Germinal center (tissue), 1 donor: ENCODE measurements around the gene GPAM.
"Not testable (repeated sequence)": the region's sequence is repeated elsewhere in the genome, so short reads cannot be mapped to it uniquely, and the experiment has no call there.

ENCODE experiments used
- DNase-seq: peaks from one replicate; pipeline ENCODE4 v3.0.0; 2012; ENCODE audit warnings: mixed read lengths, low spot score

GPAM gene

DNA sequence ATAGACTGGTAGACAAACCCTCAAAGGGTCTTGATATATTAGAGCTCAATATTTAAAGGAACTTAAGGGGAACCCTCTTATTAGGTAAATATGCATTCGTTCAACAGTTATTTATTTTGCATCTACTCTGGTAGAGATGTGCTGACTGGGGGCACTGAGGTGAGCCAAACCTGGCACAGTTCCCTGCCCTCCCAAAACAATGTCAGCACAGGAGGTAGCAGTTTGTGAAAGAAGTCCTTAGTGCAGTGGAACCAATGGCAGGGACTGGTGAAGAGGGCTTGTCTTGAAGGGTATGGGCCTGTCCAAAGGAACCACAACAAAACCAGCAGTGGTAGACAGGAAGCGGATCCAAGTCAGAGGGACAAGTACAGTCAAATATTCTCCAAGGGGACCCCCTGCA lies 32.6 kb upstream of the GPAM start:
- DNase-seq, result no peak

DNA sequence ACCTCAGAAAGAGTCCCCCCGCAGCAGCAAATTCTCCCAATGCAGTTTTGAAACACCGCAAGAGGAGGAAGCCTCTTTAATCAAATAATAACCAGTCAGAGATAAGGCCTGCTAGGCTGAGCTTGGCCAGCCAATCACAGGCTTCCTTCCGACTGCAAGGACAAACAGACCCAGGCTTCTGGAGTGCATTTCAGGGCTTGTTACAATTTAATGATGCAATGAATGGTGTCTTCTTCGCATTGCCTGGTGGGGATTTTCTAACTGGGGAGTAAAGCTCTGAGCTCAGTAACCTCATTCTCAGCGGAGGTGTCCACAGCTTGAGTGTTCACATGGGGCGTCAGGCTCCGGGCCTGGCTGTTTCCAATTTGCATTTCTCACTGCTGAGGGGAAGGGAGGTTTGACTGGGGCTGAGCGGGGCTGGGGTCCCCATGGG lies 31.8 kb upstream of the GPAM start:
- DNase-seq, result peak; percentile 44

DNA sequence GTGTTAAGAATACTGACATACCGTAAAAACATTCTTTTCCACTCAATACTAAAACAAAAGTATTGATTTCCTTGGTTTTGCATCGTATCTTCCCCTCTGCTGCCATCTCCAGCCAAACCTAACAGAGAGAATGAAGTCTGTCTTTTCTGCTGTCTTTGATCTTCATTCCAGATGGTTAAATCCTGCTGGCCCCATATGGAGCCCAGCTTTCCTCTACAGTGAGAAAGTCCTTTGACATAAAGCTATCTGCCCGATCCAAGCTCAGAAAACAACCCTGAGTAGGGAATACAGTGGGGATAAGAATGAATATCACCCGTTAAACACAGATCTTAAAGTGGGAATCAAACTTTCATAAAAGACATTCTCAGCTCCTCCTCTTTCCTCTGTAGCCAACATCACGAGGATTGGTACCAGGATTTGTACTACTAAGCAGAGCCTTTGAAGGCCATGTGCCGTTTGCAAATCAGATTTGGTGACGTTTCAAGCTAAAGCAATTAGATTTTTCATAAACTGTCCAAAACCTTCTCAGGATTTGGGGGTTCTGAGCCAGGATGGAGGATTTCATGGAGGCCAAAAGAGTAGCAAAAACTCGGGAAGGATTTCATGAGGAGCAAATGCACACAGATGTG lies 30.8 kb upstream of the GPAM start:
- DNase-seq, result no peak

DNA sequence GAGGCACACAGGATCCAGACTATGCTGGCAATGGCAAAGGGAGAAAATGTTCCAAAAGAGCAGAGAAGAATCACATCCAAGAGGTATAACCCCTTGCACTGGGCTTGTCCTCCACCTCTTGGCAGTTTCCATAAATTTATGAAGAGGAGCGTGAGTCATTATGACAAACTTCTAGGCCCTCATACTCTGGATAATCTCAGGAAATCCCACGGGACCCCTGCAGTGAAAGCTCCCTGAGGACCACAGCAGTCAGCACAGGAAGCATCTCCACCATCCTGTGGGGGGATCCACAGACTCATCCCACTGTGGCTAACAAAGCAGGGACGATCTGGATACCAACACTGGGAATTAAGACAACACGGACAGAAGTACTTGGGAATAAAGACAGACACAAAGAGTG lies 30.3 kb upstream of the GPAM start:
- DNase-seq, result no peak

DNA sequence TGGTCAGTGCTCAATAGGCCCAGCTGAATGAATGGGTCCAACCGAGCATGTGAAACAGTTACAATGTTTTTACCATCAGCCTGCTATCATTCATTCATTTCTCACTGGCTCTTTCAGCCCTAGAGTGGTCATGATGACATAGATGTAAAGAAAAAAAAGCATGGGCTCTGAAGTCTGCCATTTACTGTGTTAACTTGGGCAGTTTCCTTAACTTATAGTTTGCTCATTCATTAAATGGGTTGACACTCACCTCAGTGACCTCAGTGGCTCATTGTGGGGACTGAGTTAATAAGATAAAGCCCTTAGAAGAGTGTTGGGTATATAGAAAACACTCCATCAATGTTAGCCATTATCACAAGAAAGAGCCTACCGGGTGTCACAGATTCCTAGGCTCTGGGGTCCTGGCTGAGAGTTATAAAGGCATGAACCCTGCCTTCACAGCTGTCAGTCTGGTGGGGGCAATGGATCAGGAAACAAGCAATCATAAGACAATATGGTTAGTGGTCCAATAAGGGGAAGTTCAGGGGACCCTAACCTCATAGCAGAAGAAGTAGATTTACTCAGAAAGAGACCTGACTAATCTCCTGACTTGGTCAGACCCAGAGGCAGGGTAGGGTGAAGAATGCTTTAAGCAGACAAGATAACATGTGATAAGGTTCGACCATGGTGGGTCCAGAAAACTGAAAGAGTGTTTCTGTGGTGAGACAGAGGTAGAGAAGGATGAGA lies 29.7 kb upstream of the GPAM start:
- DNase-seq, result no peak

DNA sequence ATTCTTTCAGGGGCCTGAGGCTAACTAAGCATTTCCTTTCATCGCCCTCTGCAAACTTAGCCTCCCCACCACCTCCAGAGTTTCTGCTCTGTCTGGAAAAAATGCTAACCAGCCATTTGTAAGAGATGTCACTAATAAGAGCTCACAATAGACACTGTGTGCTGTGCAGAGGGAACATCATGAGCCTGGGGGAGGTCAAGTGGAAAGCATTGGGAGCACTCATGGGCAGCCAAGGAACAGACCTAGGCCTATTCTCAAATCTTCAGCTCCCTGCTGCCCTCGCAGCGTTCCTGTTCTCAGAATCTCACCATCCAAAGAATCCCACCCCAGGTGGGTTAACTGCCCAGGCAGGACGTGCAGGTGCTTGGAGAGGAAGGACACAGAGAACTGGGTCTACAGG lies 27.1 kb upstream of the GPAM start:
- no peak for DNase-seq

DNA sequence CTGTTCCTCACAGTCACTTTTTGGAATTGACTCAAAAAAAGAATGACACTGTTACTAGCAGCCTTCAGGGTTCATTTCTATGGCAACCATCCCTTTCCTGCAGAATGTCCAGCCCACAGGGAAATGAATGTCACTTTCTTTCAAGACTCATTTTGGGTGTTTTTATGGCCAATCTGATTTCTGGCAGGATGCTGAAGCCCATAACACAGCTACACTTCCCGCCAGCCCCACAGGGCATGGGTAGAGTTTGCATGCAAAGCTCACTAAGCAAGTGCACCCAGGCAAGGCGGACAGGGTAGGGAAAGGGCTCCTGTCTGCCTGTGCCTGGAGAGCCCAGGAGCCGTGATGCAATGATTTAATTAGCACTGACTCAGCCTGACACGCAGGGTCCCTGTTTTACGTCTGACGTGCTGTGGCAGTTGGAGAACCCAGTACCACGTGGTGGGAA lies 26.1 kb upstream of the GPAM start:
- DNase-seq, result no peak

DNA sequence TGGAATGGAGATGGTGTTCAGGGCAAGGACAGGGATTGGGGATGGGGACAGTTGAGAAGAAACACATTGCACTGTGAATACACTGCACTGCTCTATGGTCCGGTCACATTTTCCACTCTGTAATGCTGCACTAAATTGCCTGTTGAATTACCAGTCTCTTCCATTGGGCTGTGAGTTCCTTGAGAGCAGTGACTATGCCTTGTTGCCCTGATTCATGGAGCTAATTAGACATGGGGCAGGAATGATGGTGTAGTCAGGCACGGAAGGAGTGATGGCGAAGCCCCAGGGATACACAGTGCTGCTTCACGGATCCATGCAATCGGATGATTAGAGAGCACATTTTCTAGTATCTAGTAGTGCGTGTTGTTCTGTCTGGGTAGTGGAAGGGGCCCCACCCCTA lies 25.4 kb upstream of the GPAM start:
- no peak for DNase-seq

DNA sequence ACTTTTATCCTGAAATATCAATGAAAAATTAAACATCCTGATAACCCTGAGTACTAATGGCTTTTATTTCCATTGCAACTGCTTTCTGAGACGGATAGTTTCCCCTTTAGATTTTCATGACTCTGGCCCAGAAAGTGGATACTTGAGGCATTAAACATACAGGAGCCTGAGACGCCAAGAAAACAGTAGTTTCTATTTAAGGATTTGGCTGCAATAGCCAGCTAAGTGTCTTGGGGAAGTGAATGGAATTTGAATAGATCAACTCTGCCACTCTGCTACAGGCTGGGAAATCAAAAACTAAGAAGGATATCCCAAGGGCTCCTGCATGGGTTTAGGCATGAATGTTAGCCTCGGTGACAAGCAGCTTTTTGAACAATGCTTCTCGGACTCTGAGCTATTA lies 24.7 kb upstream of the GPAM start:
- no peak for DNase-seq

DNA sequence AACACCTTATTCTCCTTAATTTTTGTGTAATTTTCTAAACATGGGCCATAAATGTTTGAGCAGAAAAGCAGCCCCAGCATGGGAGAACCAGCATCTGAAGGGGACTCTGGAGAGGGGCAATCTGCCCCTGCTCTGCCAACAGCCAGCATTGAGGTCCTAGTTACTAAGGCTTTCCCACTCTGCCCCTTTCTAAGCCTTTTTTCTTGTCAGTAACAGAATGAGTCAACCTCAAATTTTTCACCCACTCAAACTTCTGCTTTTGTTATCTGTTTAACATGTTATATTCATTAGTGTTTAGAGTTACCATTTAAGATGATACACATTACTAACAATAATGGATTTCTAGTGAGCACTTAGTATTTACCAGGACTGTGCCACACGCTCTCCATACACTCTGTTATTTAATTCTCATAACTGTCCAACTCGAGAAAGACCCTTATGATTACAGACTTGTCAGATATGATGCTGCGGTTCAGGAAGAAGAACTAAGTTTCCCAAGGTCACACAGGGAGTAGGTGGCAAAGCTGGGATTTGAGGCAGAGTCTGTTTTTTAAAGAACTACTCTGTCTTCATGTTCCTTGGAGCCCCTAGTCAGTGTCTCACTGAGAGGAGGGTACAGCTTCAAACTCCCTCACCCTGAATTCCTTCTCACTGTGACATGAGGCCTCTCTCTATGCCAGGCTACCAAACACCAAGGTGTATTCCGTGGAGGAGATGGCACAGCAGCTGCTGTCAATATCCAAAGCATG lies 19.9 kb upstream of the GPAM start:
- DNase-seq, result no peak

DNA sequence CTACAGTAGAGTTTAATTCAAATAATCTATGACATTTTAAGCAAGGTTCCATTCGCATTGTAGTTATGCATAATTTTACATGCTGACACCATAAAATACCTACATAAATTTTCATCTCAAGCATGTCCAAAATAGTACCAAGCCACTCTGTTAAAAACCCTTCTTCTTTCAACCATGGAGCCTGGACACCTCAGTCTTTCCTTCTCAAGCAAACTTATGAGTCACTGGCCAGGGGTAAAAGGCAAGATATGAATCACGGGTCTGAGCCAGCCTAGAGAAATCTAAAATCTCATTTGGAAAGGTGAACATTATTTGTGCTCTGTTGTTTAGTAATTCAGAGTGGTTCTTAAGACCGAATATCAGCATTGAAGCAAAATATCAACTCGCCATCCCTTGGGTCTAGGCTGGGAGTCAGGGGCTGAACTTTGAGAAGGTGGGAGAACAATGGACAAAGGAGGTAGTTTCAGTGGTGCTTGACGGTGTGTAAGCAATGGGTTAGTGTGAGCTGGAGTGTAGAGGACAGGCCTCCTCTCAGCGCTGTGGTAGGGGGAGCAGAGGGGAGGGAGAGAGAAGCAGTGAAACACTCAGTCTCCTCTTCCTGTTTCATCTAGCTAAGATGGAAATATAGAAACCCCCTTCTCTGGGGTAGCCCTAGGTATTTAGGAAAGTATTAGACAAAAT lies 19.1 kb upstream of the GPAM start:
- no peak for DNase-seq

DNA sequence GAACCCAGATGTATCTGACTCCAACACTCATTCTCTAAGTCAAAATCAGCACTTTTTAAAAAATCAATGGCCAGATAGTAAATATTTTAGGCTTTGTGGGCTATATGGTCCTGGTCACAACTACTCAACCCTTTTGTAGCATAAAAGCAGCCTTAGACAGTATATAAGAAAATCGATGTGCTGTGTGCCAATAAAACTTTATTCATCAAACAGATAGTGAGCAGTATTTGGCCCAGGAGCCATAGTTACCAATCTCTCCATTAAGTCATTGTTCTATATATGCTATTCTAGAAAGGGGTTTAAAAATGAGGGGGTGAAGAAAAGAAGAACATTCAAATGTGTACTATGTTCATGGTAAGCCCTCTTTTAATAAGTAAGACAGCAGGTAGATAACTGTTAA lies 18.5 kb upstream of the GPAM start:
- DNase-seq, result no peak

DNA sequence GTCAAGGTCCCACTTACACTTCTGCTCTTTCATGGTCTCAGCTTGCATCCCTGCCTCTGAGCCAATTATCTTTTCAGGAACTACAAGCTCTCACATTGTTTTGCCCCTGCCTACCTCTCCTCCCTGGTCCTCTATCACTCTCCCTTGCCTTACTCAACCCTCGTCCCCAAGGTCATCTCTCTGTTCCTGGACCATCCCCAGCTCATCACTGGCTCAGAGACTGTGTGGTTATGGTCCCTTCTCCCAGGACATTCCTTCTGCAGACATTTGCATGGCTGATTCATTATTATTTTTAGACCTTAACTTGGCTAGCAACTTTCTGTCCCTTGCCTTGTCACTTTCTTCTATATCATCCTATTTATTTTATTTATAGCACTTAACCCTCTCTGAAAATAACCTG lies 17.8 kb upstream of the GPAM start:
- no peak for DNase-seq

DNA sequence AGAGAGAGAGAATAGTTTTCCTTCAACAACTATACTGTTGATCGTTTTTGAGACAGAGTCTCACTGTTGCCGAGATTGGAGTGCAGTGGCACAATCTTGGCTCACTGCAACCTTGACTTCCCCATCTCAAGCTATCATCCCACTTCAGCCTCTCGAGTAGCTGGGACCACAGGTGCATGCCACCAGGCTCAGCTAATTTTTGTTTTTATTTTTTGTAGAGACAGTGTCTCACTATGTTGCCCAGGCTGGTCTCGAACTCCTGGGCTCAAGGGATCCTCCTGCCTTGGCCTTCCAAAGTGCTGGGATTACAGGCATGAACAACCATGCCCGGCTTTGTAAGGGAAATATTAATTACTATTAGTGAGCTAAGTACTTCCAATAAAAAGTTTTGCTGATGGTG lies 16.7 kb upstream of the GPAM start:
- DNase-seq, result not testable (repeated sequence)

DNA sequence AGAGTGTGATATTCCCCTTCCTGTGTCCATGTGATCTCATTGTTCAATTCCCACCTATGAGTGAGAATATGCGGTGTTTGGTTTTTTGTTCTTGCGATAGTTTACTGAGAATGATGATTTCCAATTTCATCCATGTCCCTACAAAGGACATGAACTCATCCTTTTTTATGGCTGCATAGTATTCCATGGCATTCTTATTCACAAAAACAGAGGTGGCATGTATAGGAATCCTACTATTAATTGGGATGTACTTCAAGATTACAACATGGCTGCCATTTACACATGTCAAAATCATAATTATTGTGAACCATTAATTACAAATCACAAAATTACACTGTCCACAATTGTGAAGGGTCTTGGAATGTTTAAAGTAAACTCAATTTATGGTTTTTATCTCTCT lies 14.1 kb upstream of the GPAM start:
- DNase-seq, result not testable (repeated sequence)

DNA sequence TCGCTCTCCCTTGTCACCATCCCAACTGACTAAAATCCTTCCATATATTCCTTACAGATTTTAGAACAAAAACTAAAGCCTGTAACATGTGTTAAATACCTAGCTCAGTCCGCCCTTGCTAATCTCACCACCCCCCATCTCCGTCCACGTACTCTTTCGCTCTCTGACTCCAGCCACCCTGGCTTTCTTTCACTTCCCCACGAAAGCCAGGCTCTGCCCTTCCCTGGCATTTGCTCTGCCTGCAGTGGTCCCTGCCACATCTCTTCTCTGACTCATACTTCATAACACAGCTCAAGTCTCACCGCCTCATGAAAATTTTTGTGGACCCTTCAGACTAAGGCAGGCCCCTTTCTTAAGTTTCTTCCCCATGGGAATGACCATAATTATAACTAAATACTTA lies 11.7 kb upstream of the GPAM start:
- no peak for DNase-seq

DNA sequence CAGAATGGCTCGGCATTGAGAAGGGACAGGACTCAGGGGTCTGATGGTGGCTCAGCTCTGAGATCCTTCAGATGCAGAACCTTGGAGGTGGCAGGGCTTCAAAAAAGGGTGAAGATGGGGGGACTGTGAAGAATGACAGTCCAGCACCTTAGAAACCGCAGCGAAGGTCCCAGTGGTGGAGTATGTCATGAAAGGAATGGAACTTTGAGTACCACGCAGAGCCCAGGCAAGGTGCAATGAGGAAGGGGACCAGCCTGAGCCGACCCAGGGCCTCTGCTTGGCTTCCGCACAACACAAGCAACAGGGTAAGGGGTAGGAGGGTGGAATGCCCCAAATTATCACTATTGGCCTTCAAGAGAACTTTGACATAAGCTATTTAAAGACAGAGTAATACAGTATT lies 8.2 kb upstream of the GPAM start:
- no peak for DNase-seq

DNA sequence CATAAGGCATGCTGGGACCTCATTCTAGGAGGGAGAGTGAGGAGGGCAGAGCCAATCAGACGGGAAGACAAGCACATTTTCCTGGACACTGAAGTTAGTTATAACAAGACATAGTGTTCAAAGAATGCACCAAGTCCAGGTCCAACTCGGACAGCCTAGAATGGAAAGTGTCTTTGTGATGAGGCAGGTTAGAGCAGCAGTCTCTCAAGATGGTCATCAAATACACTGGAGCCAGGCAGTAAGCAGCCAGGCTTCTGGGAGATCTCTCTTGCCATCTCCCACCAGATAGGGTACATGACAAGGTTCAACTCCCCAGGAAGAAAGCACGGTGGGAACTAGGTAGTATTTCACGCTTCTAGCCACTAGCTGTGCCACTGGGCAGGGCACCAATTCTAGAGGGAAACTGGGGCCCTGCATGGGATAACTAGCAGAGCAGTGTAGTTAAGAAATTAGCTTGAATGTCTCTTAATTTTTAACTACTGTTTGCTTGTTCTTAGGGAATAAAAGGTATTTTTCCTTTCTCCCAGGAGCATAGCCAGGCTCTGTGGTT lies 7.6 kb upstream of the GPAM start:
- no peak for DNase-seq

DNA sequence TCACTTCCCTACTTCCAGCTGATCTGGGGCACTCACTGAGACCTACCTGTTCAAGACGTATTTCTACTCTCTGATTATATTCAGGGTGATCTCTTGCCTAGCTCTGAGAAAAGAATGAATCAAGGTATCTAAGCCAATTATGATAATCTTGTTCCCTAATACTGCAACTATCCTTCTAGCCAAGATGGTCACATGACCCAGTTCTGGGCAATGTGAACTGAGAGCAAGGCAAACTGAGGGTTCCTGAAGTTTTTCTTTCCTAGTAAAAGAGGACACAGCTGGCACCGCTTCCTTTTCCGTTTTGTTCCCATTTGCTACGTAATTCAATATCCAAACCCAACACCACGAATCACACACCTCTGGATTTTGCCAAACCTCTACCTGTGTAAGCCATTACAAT lies 5.9 kb upstream of the GPAM start:
- no peak for DNase-seq

DNA sequence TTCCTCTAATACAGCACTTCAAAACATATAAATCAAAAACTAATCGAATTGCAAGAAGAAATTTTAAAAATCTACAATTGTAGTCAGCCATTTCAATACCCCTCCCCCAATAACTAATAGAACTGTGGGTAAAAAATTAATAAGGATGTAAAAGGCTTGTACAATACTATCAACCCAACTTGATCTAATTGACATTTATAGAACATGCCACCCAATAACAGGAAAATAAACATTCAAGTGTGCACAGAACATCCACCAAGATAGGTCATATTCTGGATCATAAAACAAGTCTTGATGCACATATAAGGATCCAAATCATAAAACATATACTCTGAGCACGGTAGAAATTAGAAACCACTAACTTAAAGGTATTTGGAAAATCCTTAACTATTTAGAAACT lies 4.0 kb upstream of the GPAM start:
- DNase-seq, result no peak

DNA sequence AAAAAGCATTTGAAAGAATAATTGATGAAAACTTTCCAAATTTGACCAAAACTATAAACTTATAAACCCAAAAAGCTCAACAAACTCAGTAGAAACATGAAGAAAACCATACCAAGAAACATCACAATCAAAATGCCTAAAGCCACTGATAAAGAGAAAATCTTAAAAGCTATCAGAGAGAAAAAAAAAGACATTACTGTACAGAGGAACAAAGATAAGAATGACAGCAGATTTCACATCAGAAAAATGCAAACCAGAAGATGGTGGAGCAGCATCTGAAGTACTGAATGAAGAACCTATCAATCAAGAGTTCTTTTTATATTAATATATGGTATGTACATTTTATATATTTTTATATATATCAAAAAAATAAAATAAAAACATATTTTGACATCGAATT lies 2.4 kb upstream of the GPAM start:
- DNase-seq, result no peak

DNA sequence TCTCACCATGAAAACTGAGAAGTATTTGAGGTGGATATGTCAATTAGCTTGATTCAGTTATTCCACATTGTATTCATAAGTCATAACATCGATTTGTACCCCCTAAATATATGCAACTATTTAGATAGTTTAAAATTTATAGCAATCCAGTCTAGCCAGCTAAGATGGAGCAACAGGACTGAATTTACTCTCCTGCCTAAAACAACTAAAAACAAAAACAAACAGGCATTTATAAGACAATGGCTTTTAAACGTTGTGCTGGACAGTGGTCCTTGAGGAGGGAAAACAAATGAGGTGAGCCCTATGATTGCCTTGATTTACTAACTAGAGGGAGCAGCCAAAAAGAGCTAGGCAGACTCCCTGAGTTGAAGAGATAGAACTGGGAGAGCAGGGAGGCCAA lies 814 bp upstream of the GPAM start:
- no peak for DNase-seq

DNA sequence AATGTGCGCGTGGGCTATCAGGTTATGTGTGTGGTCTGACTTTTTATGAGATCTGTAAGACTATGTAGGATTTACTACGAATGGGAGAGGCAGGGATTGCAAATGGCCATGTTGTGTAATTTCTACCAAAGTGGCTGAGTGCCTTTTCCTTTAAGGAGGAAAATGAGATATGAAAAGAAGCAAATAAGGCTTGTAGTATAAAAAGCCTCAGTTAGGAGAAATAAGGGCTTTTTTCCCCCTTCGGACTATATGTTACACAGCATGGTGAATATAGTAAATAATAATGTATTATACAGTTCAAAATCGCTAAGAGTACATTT lies 447 bp upstream of the GPAM start:
- DNase-seq, result no peak
